ENCODE measurements around the gene WDTC1.

DNA sequence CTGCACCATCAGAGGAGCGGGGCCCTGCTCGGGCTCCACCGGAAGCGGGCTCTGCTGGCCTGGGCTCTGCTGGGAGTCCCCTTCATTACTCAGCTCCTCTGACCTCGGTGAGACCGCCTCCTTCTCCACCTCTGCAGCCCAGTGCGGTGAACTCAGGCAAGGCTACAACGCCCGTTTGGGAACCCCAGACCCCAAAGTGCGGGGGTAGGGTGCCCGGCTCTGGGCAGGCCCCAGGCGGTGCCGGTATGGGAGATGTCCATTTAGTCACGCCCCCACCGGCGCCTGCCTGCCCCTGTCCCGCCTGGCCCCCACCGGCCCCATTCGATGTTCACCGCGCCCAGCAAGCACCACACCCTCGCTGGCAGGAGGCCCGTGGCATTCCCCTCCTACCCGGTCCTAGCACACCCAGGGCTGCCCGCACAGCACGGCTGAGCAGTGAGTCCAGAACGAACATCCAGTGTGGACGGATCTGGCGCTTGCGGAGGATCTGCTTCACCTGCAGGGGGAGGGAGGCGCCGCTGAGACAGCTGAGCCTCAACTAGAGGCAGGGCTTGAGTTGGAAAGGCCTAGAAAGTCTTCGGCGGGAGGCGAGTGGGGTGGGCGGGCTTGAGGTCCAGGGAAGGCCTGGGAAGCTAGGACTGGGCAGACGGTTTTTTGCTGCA lies 122.3 kb downstream of the WDTC1 start:
- TF ChIP-seq, protein P1, sequence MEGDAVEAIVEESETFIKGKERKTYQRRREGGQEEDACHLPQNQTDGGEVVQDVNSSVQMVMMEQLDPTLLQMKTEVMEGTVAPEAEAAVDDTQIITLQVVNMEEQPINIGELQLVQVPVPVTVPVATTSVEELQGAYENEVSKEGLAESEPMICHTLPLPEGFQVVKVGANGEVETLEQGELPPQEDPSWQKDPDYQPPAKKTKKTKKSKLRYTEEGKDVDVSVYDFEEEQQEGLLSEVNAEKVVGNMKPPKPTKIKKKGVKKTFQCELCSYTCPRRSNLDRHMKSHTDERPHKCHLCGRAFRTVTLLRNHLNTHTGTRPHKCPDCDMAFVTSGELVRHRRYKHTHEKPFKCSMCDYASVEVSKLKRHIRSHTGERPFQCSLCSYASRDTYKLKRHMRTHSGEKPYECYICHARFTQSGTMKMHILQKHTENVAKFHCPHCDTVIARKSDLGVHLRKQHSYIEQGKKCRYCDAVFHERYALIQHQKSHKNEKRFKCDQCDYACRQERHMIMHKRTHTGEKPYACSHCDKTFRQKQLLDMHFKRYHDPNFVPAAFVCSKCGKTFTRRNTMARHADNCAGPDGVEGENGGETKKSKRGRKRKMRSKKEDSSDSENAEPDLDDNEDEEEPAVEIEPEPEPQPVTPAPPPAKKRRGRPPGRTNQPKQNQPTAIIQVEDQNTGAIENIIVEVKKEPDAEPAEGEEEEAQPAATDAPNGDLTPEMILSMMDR (IDR thresholded peaks at IDR 0.05; ENCODE audit: insufficient read depth, low read length), result no peak
- TF ChIP-seq POLR2AphosphoS5 (IDR thresholded peaks at IDR 0.05; ENCODE audit: low read depth) (no peak), SPI1 (IDR thresholded peaks at IDR 0.05; ENCODE audit: borderline replicate concordance, low read depth) (no peak), GABPA (IDR thresholded peaks at IDR 0.05; ENCODE audit: low read depth) (no peak)
- TF ChIP-seq, protein P2, sequence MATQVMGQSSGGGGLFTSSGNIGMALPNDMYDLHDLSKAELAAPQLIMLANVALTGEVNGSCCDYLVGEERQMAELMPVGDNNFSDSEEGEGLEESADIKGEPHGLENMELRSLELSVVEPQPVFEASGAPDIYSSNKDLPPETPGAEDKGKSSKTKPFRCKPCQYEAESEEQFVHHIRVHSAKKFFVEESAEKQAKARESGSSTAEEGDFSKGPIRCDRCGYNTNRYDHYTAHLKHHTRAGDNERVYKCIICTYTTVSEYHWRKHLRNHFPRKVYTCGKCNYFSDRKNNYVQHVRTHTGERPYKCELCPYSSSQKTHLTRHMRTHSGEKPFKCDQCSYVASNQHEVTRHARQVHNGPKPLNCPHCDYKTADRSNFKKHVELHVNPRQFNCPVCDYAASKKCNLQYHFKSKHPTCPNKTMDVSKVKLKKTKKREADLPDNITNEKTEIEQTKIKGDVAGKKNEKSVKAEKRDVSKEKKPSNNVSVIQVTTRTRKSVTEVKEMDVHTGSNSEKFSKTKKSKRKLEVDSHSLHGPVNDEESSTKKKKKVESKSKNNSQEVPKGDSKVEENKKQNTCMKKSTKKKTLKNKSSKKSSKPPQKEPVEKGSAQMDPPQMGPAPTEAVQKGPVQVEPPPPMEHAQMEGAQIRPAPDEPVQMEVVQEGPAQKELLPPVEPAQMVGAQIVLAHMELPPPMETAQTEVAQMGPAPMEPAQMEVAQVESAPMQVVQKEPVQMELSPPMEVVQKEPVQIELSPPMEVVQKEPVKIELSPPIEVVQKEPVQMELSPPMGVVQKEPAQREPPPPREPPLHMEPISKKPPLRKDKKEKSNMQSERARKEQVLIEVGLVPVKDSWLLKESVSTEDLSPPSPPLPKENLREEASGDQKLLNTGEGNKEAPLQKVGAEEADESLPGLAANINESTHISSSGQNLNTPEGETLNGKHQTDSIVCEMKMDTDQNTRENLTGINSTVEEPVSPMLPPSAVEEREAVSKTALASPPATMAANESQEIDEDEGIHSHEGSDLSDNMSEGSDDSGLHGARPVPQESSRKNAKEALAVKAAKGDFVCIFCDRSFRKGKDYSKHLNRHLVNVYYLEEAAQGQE (IDR thresholded peaks at IDR 0.05; ENCODE audit: insufficient replicate concordance, low read depth), result no peak

Measured in HL-60 (cell line).